Mucosa of rectum (tissue), 2 donors: ENCODE results near the gene CLRN1.

Experiments used
- H3K27ac ChIP-seq, 2 donors: one replicate each; pipeline ENCODE4 v1.7.0; 2013; ENCODE audit warnings: inconsistent platforms in 2 of 2, low read depth in 2 of 2, low read length in 2 of 2
- H3K27me3 ChIP-seq, 2 donors: one replicate each; pipeline ENCODE4 v1.7.0; 2013; ENCODE audit warnings: low read length in 2 of 2; ENCODE audit not compliant: control insufficient read depth in 2 of 2, insufficient read depth in 2 of 2
- H3K36me3 ChIP-seq, 2 donors: one replicate each; pipeline ENCODE4 v1.7.0; 2013; ENCODE audit warnings: low read length in 2 of 2; ENCODE audit not compliant: control insufficient read depth in 2 of 2, insufficient read depth in 2 of 2
- H3K4me1 ChIP-seq, 2 donors: one replicate each; pipeline ENCODE4 v1.7.0; 2013; ENCODE audit warnings: low read length in 2 of 2, mild to moderate bottlenecking in 1 of 2; ENCODE audit not compliant: control insufficient read depth in 2 of 2, insufficient read depth in 2 of 2
- H3K4me3 ChIP-seq, 2 donors: one replicate each; pipeline ENCODE4 v1.7.0; 2013; ENCODE audit warnings: low read length in 2 of 2
- H3K9ac ChIP-seq, 2 donors: one replicate each; pipeline ENCODE4 v1.7.0; 2013; ENCODE audit warnings: low read length in 2 of 2, low read depth in 1 of 2, mild to moderate bottlenecking in 1 of 2
- H3K9me3 ChIP-seq, 2 donors: one replicate each; pipeline ENCODE4 v1.7.0; 2013; ENCODE audit warnings: low read length in 2 of 2; ENCODE audit not compliant: control insufficient read depth in 2 of 2
- donor health status: healthy.
- donor health status: Normal muscosa, but diverticular disease.

CLRN1 gene, protein sequence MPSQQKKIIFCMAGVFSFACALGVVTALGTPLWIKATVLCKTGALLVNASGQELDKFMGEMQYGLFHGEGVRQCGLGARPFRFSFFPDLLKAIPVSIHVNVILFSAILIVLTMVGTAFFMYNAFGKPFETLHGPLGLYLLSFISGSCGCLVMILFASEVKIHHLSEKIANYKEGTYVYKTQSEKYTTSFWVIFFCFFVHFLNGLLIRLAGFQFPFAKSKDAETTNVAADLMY

GRCh38 chr3:150972366-150973071, at the start of gene CLRN1:
Gene CLRN1, minus strand, starts transcription at chr3:150972727. Its CDS starts 19 bp downstream, at chr3:150972708.
- no peaks in the 10 kb centered on the region for H3K9me3 ChIP-seq
- no peak within 1 kb of the TSS for H3K9ac ChIP-seq
- no peaks in the 10 kb centered on the region for H3K36me3 ChIP-seq
- H3K27ac ChIP-seq = no peak within 1 kb of the TSS
- peaks cover 0 to 2% of the 10 kb centered on the region in 2 donors for H3K27me3 ChIP-seq
- no peaks in the 10 kb centered on the region for H3K4me1 ChIP-seq
- no peak within 1 kb of the TSS for H3K4me3 ChIP-seq

- Histone ChIP-seq H3K4me3 (no peak overlapping the region), H3K4me1 (no peaks in the 10 kb centered on the region), H3K36me3 (no peaks in the 10 kb centered on the region), H3K9me3 (no peaks in the 10 kb centered on the region), H3K27ac (no peak overlapping the region), H3K27me3 (no peaks in the 10 kb centered on the region), H3K9ac (no peak overlapping the region)
Observed at GRCh38 chr3:151016478-151016795, 43.9 kb upstream of the CLRN1 start.

- Histone ChIP-seq H3K9ac (no peak overlapping the region), H3K27me3 (no peaks in the 10 kb centered on the region), H3K4me1 (no peaks in the 10 kb centered on the region), H3K9me3 (no peaks in the 10 kb centered on the region), H3K36me3 (no peaks in the 10 kb centered on the region), H3K4me3 (no peak overlapping the region), H3K27ac (no peak overlapping the region)
Observed at GRCh38 chr3:151015767-151016477, 43.4 kb upstream of the CLRN1 start.

DNA sequence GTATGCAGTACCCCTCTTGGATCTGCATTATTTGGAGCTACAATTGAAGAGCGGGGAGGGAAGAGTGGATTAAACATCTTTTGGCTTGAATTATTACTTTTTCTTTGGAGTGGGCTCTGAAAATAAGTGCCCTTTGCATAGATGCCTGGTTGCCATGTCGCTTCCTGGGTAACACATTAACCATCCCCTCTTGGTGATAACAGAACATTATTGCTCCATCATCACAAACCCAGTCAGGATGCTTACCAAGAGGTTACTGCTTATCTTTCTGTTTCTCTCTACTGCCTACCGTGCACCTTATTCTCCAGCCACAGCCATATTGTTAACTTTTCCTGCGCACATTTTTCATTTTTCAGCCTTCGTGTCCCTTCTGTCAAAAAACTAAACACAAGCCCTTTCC, 42.7 kb upstream of the CLRN1 start:
- Histone ChIP-seq H3K9ac (no peak overlapping the region), H3K27me3 (no peaks in the 10 kb centered on the region), H3K27ac (no peak overlapping the region), H3K9me3 (no peaks in the 10 kb centered on the region), H3K36me3 (no peaks in the 10 kb centered on the region), H3K4me3 (no peak overlapping the region), H3K4me1 (no peaks in the 10 kb centered on the region)

DNA sequence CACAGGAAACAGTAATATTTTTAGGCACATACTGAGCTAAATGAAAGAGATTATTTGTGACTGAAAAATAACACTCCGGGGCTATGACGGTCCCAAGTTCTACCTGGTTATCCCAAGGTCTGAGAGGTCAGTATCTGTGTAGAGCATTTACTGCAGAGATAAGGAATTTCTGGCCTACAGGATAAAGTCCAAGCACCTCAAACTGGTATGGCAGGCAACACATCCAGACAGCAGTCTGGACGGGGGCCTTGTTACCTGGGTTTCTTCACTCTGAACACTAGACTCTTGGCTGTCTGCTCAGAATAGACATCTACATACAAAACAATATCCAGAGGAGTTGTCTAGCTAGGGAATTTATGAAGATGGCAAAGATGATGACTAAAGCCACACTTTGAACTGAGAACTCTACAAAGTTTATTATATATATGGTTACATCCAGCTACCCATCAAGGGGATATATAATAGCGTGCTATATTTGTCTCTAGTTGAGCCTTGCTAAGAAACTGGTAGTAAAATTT, 42.0 kb upstream of the CLRN1 start:
- no peaks in the 10 kb centered on the region for H3K9me3 ChIP-seq
- H3K27me3 ChIP-seq = no peaks in the 10 kb centered on the region
- no peaks in the 10 kb centered on the region for H3K36me3 ChIP-seq
- H3K4me3 ChIP-seq = no peak overlapping the region
- H3K4me1 ChIP-seq = no peaks in the 10 kb centered on the region
- H3K9ac ChIP-seq = no peak overlapping the region
- H3K27ac ChIP-seq = no peak overlapping the region

- Histone ChIP-seq H3K27ac (no peak overlapping the region), H3K9me3 (no peaks in the 10 kb centered on the region), H3K4me3 (no peak overlapping the region), H3K9ac (no peak overlapping the region), H3K4me1 (no peaks in the 10 kb centered on the region), H3K27me3 (no peaks in the 10 kb centered on the region), H3K36me3 (no peaks in the 10 kb centered on the region)
Observed at GRCh38 chr3:151012753-151013152, 40.2 kb upstream of the CLRN1 start.

GRCh38 chr3:151011427-151011826, 38.9 kb upstream of the CLRN1 start:
- Histone ChIP-seq H3K9me3 (no peaks in the 10 kb centered on the region), H3K4me1 (no peaks in the 10 kb centered on the region), H3K9ac (no peak overlapping the region)

DNA sequence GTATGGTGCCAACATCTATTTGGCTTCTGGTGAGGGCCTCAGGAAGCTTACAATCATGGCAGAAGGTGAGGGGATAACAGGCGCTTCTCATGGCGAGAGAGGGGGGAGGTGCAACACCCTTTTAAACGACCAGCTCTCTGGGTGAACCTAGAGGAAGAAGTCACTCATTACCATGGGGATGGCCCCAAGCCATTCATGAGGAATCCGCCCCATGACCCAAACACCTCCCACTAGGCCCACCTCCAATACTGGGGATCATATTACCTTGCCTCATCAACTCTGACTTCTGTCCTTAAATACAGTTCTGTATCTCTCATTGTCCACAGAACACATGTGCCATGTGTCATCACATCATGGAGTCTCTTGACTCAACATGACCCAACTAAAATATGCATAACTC, 37.5 kb upstream of the CLRN1 start:
- no peaks in the 10 kb centered on the region for H3K4me1 ChIP-seq
- no peak overlapping the region for H3K4me3 ChIP-seq
- H3K36me3 ChIP-seq = no peaks in the 10 kb centered on the region
- H3K27ac ChIP-seq = no peak overlapping the region
- no peaks in the 10 kb centered on the region for H3K27me3 ChIP-seq
- H3K9ac ChIP-seq = no peak overlapping the region
- H3K9me3 ChIP-seq = no peaks in the 10 kb centered on the region

More at GRCh38 chr3:151011427-151011826, 38.9 kb upstream of the CLRN1 start:
- no peak overlapping the region for H3K27ac ChIP-seq
- no peak overlapping the region for H3K4me3 ChIP-seq
- no peaks in the 10 kb centered on the region for H3K36me3 ChIP-seq
- H3K27me3 ChIP-seq = no peaks in the 10 kb centered on the region

DNA sequence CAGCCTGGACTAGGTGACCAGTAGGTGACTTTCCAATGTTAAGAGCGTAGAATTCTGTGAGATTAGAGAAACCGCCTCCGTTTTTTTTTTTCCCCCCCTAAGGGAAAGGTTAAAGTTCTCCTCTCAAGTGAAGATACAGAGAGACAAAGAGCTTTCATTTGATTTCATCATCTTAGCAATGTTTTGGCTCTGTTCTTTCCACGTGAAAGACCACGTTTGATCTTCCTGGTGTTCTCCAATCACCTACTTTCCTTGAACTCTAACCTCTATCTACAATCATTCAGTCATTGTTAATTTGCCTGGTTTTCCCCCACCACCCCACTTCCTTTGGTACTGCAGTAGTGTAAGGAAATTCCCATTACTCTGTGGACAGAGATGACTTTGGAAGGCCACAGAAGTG, 36.9 kb upstream of the CLRN1 start:
- H3K36me3 ChIP-seq = no peaks in the 10 kb centered on the region
- H3K4me1 ChIP-seq = no peaks in the 10 kb centered on the region
- no peak overlapping the region for H3K4me3 ChIP-seq
- no peaks in the 10 kb centered on the region for H3K27me3 ChIP-seq
- H3K27ac ChIP-seq = no peak overlapping the region
- H3K9ac ChIP-seq = no peak overlapping the region
- H3K9me3 ChIP-seq = no peaks in the 10 kb centered on the region

DNA sequence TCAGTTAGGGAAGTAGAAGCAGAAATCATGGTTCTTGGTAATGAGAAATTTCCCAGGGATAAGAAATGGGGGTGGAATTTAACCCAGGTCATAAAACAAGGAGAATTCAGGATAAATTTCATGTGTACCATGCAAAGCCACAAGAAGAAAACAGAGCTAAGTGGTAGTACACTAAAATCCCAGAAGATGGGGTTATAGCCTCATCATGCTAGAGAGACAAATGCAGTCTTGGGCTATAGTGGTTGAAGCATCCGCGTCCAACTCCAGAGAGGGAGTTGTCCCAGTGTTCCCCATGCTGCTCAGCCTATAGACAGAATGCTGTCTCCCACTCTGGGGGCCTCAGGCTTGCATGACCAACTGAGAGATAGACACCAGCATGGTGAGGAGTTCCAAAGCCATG, 36.2 kb upstream of the CLRN1 start:
- H3K27me3 ChIP-seq = no peaks in the 10 kb centered on the region
- no peaks in the 10 kb centered on the region for H3K4me1 ChIP-seq
- no peaks in the 10 kb centered on the region for H3K36me3 ChIP-seq
- no peaks in the 10 kb centered on the region for H3K9me3 ChIP-seq
- no peak overlapping the region for H3K4me3 ChIP-seq
- no peak overlapping the region for H3K9ac ChIP-seq
- H3K27ac ChIP-seq = no peak overlapping the region
